ENCODE results near the gene CACNG5.

Gene CACNG5

GRCh38 chr17:66906321-66907278 lies 71.7 kb downstream of the CACNG5 start:
- peak; percentile 56 for DNase-seq

GRCh38 chr17:66909804-66910373 lies 75.0 kb downstream of the CACNG5 start:
- DNase-seq, result no peak

- no peak for DNase-seq
Observed at GRCh38 chr17:66910651-66911285, 75.9 kb downstream of the CACNG5 start.

- no peak for DNase-seq
Observed at GRCh38 chr17:66915204-66915611, 80.3 kb downstream of the CACNG5 start.

GRCh38 chr17:66915792-66916191 lies 80.9 kb downstream of the CACNG5 start:
- DNase-seq, result no peak

- DNase-seq, result no peak
Observed at GRCh38 chr17:66916946-66917345, 82.0 kb downstream of the CACNG5 start.

- DNase-seq, result no peak
Observed at GRCh38 chr17:66918896-66919295, 84.0 kb downstream of the CACNG5 start.

- DNase-seq, result no peak
Observed at GRCh38 chr17:66920435-66920834, 85.5 kb downstream of the CACNG5 start.

- no peak for DNase-seq
Observed at GRCh38 chr17:66920950-66921349, 86.0 kb downstream of the CACNG5 start.

- no peak for DNase-seq
Observed at GRCh38 chr17:66923886-66924285, 89.0 kb downstream of the CACNG5 start.

GRCh38 chr17:66925811-66926500 lies 91.0 kb downstream of the CACNG5 start:
- no peak for DNase-seq

GRCh38 chr17:66928949-66929348 lies 94.0 kb downstream of the CACNG5 start:
- no peak for DNase-seq

- no peak for DNase-seq
Observed at GRCh38 chr17:66929591-66929990, 94.7 kb downstream of the CACNG5 start.

GRCh38 chr17:66930933-66931332 lies 96.0 kb downstream of the CACNG5 start:
- no peak for DNase-seq

- no peak for DNase-seq
Observed at GRCh38 chr17:66932311-66932710, 97.4 kb downstream of the CACNG5 start.

GRCh38 chr17:66934040-66934439 lies 99.1 kb downstream of the CACNG5 start:
- no peak for DNase-seq

Measured in NCI-H446 treated with DMSO at 0.1 percent for 48 hours (cell line).